COLO668 (cell line): ENCODE results near the gene LIPT1.
"Not testable (repeated sequence)": the region's sequence is repeated elsewhere in the genome, so short reads cannot be mapped to it uniquely, and the experiment has no call there.

ENCODE experiments used
- DNase-seq: peaks from one replicate; lab custom pipeline; 2025; ENCODE audit not compliant: unreplicated experiment; lab: John Stamatoyannopoulos, UW

LIPT1 gene

DNA sequence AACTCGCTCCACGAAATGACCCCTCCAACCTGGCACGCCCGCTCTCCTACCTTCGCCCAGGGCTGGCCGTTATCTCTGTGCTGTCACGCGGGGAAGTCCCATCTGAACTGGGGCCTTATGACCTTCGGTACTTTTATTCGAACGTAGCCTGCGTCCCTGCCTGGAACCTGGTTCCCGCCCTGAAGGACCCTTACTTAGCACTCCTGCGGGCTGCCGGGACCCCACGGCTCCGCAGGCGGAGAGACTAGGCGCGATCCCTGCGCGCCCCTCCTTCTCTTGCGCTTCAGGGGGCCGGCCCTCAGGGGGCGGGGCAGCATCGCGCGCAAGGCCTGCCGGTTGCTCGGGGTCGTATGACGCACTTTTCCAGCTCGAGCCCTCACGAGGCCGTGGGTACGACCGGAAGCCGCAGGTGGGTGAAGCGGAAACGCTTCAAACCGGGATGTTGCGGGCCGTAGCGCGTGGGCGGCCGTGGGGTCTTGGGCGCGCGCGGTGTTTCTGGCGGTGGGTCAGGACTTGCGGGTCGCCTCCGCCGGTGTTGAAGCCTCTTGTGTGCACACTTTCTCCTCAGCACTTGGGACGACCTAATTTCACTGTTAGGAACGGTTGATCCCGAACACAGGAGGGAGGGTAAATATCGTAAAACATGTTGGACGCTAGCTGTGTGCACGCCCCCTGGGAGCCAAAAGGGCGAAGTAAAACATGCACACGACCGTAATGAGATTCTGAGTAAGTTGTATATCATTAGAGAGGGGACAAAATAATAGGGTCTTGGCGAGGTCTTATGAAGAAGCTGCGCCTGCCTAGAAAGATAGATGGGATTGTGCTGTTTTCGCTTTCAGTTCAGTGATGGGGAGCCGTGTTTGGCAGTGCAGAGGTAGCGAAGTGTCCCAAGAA, at the start of gene LIPT1, which contains the start of gene TSGA10:
Gene LIPT1 (plus strand): TSS at position 325 of the 894 bp plus-strand sequence. CDS start 6,991 bp downstream, outside the sequence.
Gene TSGA10 (minus strand): TSS at position 300 of the 894 bp plus-strand sequence. CDS start 45,503 bp downstream, outside the sequence.
- peak; percentile 93 for DNase-seq

DNA sequence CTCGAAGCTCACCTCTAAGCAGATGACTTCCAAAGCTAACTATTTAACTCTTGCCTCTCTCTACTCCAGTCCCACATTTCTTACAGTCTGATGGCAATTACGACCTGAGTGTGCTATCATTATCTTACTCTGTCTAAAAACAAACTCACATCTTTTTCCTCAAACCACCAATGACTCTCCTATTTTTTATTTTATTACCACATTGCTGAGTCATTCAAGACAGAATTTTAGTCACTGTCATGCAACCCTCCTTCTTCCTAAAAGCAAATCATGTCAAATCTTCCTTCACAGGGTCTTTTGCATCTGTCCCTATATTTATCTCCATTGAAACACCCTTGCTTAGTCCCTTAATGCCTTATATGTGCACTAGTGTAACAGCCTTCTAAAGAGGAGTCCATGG, 47.9 kb upstream of the LIPT1 start:
- DNase-seq: no peak

DNA sequence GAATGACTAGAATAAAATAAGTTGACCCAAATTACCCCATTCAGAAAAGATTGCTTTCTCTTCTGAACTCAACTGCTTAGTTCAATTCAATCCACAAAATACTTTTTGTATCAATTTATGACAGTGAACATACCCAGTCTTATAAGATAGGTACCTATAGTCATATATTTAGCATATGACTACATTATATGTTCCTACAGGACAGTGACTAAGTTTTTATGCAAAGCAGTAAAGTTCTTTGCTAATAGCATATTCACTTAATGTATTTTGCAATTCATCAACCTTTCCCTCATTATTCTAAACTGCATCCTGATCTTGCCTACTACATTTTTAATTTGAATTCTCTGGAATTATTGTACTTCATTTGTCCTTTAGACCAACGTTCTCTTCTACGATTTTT, 43.5 kb upstream of the LIPT1 start:
- no peak for DNase-seq

DNA sequence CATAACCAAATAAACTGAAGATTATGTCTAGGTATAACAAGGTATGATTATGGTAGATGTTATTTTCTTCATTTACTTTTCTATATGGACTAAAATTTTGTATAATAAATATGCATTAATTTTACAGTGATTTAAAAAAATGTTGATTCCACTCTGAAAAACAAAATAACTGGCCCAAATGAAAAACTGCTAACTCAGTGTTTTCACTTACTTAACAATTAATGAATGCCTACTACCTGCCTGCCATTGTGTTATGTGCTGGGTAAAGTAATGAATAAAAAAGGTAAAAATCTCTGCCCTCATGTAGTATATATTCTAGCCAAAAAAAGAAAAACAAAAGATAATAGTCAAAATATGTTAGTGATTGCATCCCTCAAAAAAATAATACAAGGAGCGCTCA, 42.8 kb upstream of the LIPT1 start:
- DNase-seq: no peak

DNA sequence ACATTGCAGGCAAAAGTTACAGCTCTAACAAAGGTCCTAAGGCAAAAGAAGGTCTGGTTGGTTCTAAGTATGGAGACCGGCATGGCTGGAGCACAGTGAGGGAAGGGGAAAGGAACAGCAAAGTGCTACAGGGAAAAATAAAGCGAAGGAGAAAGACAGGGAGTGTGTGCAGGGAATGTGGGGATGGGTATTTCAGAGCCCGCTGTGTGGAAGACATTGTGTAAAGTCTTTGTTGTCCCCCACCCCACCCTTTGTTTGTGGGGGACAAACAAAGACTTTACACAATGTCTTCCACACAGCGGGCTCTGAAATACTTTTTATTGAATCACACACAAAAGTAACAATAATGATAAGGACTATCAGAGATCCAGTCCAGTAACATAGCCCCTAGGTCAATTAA, 42.1 kb upstream of the LIPT1 start:
- no peak for DNase-seq

DNA sequence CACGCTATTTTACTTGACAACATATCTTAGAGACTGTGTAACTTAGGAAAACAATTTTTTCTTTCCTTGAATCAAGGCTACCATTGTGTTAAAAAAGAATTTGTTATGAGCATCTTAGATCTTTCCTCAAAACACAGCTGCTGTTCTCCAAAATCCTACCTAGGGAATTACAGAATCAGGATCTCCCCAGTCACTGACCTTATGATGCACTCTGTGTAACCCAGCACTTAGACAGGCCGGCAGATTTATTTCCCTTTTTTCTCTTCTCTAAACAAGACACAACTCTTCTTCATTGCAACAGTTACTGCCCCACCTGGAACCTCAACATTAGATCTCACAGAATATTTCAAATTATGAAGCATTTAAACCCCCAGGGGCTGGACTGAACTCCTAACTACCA, 26.8 kb upstream of the LIPT1 start:
- no peak for DNase-seq

DNA sequence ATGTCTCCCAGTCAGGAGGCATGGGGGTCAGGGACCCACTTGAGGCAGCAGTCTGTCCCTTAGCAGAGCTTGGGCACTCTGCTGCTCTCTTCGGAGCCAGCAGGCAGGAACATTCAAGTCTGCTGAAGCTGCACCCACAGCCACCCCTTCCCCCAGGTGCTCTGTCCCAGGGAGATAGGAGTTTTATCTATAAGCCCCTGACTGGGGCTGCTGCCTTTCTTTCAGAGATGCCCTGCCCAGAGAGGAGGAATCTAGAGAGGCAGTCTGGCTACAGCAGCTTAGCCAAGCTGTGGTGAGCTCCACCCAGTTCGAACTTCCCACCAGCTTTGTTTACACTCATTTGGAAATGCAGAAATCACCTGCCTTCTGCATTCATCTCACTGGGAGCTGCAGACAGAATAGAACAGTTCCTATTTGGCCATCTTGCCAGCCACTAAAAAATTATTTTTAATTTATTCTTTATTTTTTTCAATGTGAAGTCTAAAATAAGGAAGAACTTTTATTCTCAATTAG, 19.7 kb upstream of the LIPT1 start:
- DNase-seq: not testable (repeated sequence)

DNA sequence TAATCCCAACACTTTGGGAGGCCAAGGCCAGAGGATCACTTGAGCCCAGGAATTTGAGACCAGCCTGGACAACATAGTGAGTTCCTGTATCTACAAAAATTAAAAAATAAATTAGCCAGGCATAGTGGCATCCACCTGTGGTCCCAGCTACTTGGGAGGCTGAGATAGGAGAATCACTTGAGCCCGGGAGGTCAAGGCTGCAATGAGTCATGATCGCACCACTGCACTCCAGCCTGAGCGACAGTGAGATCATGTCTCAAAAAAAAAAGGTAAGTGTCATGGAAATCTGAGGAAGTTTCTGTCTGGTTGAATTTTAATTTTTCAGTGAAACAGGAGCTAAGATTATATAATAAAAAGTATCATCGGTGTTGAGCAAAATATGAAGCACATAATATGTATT, 15.8 kb upstream of the LIPT1 start:
- DNase-seq: no peak

DNA sequence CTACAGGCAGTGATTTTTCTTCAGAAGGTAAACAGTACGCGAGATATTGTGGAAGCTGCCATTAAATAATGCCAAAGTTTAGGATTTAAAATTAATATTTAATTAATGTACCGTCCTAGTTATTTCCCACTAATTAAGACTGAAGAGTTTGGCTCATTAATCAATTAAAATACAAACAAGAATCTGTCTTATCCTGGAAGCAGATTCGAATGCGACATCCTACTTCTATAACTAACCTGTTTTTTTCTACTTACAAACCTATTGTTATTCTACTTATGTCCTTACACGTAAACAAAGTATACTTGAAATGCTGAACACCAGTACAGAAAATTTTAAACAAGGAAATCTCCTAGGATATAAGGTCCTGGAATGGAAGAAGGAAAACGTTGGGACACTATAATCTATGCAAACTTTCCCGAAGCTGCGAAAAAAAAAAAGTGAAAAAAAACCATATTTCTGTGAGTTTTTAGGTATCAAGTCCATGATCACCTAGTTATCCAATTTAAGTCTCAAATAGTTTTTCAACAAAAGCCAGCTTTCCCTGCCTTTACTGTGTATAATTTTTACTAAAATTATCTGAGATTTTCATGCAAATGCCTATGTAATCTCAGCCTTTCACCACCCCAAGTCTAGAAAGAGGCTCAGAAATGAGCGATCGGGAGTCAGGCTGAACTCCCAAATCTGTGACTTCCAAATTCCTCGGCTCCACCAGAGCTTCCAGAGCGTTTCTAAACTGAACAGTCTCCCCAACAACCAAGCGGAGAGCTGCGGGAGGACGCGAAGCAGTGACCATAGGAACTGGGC, 14.5 kb upstream of the LIPT1 start:
- no peak for DNase-seq

DNA sequence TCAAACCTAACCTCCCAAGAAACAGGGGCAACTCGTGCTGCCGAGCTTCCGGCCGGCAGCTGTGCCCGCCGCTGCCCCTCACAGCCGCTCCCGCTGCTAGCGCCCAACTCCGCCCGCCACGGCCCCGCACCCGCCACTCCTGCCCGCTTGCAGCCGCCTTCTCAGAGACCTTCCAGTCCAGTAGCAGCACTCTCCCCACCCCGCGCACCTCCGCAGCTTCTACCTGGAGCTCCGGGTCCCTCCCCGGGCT, 14.0 kb upstream of the LIPT1 start:
- DNase-seq: no peak

DNA sequence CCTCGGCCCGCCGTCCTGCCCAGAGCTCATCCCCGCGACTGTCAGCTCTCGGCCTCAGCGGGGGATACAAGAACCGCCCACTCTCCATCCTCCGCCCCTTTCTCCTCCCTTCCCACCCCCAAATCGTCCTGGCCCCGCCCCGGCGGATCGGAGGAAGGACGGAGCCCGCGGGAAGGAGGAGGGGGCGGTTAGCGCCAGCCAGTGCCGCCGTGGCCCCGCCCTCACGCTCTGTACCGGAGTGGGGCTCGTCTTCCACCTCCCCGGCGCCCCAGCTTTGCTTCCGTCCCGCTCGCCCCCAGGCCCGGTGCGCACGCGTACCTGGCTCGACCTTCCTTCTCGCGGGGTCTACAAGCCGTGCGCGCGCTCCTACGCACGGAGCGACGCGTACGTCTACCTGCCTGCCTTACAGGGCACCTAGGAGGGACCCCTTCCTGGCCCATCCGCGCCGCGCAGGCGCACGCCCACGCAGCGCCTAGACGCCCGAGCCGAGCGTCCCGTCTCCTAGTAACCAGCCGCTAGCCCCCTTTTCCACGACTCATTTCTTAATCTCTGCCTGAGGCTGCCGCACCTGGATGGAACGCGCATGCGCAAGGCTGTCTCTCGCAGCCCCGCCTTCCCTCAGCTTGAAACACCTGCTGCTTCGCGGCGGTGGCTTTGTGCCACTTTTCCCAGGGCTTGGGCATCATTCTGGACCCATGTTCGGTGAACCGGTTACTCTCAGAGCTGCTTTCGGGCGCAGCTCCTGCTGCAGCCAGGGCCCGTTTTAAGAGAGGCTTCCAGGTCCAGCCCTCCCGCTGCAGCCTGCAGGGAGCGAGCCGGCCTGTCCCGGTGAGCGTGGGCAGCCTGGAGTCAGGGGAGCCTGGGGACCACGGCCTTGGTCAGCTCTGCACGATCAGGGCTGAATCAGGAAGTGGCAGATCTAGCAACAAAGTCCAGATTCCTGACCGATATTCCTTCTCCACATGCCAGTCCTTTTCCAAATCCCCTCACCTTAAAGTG, 13.4 kb upstream of the LIPT1 start, which contains the start of gene C2orf15:
Gene C2orf15 (plus strand): TSS at position 598 of the 999 bp plus-strand sequence. CDS start 8,852 bp downstream, outside the sequence.
- peak; percentile 99 for DNase-seq

DNA sequence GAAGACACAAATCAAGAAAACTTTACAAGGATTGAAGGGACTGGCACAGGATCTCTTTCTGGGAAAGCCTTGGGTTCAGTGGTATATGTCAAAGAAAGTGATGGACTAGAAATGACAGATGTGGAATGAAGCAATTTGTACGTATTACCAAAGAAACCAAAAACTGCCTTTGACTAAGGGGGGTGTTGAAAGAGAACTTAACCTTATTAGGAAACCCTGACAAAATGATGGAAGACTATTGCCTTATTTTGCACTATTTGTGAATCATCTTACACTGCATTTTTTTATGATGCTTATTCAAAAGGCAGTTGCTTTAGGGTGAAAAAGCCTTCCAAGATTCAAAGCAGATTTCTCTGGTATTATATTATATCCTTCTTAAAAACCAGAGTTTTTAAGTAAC, 4.1 kb upstream of the LIPT1 start:
- no peak for DNase-seq

DNA sequence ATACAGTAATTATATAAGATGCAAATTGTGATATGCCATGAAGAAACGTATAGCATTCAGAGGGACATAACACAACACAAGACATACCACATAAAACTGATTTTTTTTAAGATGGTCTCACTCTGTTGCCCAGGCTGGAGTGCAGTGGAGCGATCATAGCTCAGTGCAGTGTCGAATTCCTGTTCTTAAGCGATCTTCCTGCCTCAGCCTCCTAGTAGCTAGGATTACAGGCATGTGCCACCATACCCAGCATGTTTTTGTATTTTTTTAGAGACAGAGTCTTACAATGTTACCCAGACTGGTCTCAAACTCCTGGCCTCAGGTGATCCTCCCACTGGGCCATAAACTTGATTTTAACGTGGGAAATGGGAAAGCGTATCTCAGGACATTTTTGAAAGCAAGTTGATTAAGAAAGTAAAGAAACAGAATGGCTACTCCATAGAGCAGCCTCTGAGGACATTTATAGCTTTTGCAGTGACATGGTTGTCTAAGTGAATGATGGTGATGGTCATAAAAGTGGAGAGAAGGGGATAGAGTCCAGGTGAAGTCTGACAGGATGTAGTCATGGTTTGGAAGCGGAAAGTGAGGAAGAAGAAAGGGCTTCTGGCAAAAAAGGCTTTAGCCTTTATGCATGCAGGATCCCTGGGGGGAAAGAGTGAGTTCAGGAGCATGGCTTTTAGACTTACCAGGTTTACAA, 2.4 kb upstream of the LIPT1 start:
- no peak for DNase-seq

DNA sequence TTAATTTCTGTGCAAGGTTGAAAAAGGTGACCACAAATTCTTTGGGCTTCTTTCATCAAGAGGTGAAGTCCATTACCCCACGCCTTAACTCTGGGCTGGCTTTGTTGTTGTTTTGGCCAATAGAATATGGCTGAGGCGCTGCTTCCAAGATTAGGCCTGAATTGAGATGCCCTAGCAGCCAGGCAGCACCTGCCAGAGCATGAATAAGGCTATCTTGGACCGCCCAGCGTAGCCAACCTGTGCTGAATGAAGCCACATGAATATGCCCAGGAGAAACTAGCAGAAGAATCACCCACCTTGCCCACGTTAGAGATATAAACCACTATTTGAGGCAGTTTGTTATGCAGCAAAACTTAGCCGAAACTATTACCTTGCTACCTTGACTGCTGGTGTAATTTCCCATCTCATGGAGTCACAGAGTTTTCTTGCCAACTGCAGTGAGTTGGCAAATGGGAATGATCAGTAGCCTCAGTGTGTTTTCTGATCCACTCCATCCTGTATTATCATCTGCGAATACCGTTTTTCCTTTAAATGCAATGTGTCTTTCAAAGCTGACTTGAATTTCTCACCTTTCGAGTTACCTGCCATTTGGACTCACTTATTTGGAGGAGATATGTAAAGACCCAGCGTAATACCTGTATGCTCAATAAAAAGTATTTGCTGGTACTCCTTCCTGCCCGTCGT, 704 bp upstream of the LIPT1 start:
- peak; percentile 7 for DNase-seq

DNA sequence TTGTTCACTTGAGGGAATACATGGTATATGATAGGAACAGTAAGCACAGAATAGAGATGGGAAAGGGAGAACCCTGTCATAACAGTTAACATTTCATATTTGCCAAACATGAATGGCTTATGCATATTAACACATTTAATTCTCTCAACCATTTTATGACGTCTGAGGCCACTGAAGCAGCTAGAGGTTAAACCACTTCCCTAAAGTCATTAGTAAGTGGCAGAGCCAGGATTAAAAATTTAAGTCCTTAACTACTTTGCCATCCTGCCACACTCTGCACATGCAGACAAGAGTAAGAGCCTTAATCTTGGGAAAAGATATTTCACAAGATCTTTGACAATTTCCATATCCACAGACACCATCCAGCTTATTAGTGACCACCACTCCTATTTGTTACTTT, 2.1 kb downstream of the LIPT1 start:
- DNase-seq: no peak

DNA sequence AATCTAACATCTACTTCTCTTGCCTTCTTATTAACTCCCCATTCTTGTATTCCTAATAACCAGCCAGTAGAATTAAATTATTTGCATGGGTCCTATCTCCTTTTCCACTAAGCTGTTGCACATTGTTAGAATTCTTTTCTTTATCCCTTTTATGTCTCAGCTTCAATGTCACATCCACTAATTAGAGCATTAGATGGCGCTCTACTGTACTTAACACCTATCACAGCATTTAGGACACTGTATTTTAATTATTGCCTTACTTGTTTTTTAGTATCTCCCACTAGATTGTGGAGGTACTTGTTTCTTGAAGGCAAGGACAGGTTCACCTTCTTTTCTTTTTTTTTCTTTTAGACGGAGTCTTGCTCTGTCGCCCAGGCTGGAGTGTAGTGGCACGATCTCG, 3.8 kb downstream of the LIPT1 start:
- DNase-seq: no peak

DNA sequence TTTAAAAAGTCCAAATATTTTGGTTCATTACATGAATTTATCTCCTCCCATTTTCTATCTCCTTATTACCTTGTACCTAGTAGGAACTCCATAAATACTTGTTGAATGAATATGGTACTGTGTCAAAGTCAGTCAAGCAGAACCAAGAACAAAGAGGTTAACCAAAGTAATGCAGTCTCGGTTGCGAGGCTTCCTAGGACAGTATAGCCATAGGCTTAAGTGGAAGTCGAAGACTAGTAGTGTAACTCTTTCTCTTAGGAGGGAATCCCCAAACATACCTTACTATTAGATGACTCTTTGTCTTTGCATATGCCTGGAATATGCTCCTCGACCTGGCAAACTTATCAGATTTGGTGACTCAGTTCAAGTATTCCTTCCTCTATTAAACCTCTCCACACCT, 4.8 kb downstream of the LIPT1 start:
- DNase-seq: no peak

DNA sequence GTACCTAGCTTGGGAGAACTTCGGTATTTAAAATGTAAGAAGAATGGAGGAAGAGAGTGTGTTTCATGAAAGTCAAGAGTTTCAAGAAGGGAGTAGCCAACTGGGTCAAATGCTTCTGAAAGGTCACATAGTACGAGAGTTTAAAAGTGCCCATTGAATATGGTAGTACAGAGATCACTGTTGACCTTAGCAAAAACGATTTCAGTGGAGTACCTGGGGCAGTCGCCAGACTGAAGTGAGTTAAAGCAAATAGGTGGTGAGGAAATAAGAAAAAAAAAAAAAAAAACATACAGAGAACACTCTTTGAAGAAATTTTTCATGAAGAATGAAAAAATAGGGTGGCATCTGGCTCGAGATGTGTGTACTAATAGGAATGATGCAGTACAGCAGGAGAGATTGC, 11.5 kb downstream of the LIPT1 start:
- no peak for DNase-seq

DNA sequence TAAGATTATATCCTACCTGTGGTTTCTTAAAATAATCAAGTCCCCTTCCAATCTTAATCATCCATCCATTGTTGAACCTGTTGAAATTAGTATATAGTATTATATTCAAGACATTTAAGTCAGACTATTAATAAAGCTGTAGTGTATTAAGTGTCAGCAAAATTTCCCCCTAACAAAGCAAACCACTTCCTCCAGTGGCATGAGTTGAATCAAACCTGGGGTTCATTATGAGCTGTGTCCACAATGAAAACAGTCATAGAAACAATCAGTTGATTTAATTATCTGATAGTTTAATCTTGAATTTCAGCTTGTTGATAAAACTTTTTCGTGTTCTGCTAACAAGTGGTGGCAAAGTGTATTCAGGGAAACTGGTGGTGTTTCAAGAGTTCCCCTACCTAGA, 14.8 kb downstream of the LIPT1 start:
- DNase-seq: no peak
